DMS114 treated with DMSO at 0.1 percent for 48 hours (cell line): ENCODE results near the gene TSACC.

Source experiments
- DNase-seq: peaks from one replicate; lab custom pipeline; 2025; ENCODE audit not compliant: unreplicated experiment; lab: John Stamatoyannopoulos, UW

The TSACC gene

GRCh38 chr1:156373546-156373945 lies 35.2 kb downstream of the TSACC start:
- DNase-seq = no peak

DNA sequence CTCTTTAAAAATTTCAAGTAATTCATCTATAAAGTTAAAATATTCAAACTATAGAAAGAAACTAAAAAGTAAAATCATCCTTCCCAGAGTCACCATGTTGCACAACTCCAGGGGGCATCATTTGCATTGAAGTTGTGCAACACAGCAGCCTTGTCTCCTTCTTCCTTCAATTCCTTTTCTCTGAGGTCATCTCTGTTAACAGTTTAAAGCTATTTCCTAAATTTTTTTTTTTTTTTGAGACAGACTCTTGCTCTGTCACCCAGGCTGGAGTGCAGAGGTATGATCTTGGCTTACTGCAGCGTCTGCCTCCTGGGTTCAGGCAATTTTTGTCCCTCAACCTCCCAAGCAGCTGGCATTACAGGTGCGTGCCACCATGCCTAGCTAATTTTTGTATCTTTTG lies 37.8 kb downstream of the TSACC start:
- no peak for DNase-seq

GRCh38 chr1:156376958-156377919 lies 38.9 kb downstream of the TSACC start:
- DNase-seq = no peak

GRCh38 chr1:156378557-156378956 lies 40.2 kb downstream of the TSACC start:
- DNase-seq = no peak

GRCh38 chr1:156379420-156380165 lies 41.3 kb downstream of the TSACC start:
- no peak for DNase-seq

DNA sequence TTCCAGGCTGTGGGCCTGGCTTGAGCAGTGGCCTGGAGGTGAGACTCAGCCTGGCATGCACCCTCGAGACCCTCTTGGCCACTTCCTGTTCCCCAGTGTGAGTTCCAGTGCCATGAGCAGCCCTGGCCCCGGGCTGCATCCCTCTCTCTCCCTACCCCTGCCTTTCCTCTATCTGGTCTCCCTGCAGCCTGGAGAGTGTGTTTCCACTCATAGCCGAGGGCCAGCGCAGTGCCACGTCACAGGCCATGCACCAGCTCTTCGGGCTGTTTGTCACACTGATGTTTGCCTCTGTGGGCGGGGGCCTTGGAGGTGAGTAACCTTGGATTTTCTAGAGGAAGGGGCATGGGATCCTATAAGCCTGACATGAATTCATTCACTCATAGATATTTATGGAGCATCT lies 44.2 kb downstream of the TSACC start:
- no peak for DNase-seq

DNA sequence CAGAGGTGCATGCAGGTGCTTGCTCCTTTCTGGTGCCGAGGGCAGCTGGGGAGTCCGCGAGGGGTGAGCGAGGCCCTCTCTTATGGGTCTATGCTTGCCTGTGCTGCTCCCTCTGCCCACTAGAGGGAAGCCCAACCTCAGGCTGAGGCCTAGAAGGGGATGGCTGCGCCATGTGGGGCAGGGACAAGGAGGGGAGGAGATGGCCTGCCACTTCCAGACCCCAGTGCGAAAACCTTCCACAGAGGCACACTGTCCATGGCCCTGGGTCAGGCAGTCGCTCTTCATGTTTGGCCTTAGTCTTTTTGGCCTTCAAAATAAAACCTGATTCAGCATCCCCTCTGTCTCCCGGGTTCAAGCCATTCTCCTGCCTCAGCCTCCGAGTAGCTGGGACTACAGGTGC lies 44.7 kb downstream of the TSACC start:
- DNase-seq = peak; percentile 77

DNA sequence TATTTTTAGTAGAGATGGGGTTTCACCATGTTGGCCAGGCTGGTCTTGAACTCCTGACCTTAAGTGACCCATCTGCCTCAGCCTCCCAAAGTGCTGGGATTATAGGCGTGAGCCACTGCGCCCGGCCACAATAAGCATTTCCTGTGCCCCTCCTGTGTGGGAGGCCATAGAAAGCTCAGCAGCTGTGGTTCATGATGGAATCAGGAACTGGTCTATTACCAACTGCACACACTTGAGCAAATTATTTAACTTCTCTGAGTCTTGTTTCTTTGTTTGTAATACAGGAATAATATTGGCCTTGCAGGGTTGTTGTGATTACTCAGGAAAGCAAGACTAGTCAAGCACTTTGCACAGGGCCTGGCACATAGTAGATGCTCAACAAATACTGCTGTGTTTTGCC lies 45.7 kb downstream of the TSACC start:
- no peak for DNase-seq

DNA sequence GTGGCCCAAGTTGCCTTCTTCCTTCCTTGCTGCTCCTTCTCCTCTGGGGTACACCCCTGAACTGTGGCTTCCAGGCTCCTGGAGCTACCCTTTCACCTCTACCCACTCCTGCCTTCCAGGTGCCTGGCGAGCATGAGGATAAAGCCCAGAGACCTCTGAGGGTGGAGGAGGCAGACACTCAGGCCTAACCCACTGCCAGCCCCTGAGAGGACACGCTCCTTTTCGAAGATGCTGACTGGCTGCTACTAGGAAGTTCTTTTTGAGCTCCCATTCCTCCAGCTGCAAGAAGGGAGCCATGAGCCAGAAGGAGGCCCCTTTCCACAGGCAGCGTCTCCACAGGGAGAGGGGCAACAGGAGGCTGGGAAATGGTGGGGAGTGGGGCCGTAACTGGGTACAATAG lies 46.3 kb downstream of the TSACC start:
- no peak for DNase-seq

DNA sequence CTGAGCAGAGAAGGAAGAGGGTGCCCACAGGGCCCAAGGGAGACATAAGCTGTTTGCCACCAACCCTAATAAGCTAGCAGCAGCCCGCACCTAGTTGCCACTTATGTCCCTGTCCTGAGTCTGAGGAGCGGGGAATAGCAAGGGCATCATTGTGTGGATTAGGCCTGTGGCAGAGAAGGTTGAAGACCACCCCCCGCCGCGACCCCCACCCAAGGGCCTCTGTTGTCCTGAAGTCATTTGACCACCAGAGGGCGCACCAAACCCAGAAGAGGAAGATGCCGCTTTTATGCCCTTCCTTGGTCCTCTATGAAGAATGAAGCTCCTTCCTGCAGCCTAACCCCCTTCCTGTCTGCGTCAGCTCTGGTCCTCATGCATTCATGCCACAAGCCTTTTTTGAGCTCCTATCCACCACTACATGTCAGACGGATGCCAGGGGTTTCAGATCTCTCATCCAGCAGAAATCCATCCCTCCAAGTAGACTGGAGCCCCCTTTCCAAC lies 47.3 kb downstream of the TSACC start:
- DNase-seq = peak; percentile 70

DNA sequence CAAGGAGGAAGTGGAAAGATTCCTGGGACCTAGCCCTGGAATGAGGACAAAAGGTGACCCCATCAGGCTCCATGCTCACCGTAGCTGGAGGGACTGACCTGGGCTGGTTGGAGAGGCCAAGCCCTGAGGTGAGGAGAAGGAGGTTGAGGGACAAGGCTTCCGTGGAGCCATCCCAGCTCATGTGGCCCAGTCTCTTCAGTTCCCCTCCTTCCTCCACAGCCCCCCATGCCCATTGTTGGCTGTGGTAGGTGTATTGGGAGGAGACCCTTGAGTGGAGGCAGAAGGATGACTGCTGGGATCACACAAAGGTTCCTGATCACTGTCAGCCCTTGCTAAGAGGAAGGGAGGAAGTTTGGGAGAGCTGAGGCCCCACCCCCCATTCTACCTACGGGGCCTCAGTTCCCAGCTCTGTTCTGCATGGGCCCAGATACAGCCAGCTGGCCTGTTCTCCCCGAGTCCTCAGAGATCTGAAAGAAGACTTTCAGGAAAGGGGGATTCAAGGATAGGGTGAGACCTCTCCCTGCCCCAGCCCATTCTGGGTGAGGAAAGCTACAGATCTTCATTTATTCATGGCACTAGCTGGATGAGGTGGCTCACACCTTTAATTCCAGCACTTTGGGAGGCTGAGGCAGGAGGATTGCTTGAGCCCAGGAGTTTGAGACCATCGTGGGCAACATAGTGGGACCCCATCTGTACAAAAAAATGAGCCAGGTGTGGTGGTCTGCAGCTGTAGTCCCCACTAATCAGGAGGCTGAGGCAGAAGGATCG lies 48.0 kb downstream of the TSACC start:
- DNase-seq = no peak

GRCh38 chr1:156386949-156387869 lies 48.9 kb downstream of the TSACC start:
- DNase-seq = no peak

GRCh38 chr1:156387870-156388173 lies 49.5 kb downstream of the TSACC start:
- DNase-seq = no peak

- no peak for DNase-seq
These were observed 50.1 kb downstream of the TSACC start for GRCh38 chr1:156388174-156389137.

GRCh38 chr1:156389311-156389710 lies 51.0 kb downstream of the TSACC start:
- no peak for DNase-seq

DNA sequence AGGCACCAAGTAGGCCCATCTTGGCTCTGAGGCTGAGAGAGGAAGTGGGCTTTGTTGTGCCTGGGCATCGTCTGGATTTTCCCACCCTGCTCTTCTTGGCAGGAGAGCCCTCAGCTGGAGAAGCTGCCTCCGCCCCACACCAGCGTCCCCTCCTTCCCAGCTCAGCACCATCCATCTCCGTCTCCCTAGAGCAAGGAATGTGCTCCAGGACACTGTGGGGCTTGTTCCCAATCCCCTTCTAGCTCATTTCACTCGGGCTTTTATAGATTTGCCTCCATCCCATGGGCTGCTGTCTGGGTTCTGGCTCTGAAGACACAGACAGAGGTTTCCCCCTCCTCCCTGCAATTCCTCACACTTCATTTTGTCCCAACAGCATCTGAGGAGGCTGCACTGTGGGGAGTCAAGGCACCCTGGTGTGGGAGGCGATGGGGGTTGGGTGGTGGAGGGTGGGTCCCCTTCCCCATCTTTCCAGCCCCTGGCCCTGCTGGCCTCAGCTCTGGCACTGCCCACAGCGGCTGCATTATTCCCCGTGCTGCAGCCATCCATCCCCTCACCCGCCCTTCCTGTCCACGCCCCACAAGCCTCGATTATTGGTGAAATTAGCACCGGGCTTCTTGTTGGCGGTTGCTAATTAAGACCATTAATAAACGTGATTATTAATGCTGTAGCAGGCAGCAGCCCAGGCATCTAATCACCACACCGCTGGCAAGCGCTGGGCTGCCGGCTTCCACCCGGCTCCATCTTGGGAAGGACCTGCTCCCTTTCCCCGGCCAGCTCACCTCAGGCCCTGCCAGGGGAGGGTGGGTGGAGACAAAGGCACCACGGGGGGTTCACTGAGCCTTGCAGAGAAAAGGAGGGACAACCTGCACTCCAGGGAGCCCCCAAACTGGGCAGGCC lies 52.4 kb downstream of the TSACC start:
- DNase-seq = no peak

GRCh38 chr1:156391366-156391677 lies 53.0 kb downstream of the TSACC start:
- no peak for DNase-seq

GRCh38 chr1:156391701-156392100 lies 53.4 kb downstream of the TSACC start:
- no peak for DNase-seq
